Left hindlimb (tissue), 1 donor: ENCODE data around the gene MAP3K10.

Experiments
- DNase-seq: peaks from one replicate; pipeline ENCODE4 v3.0.0-alpha.2; 2018

Gene MAP3K10

DNA sequence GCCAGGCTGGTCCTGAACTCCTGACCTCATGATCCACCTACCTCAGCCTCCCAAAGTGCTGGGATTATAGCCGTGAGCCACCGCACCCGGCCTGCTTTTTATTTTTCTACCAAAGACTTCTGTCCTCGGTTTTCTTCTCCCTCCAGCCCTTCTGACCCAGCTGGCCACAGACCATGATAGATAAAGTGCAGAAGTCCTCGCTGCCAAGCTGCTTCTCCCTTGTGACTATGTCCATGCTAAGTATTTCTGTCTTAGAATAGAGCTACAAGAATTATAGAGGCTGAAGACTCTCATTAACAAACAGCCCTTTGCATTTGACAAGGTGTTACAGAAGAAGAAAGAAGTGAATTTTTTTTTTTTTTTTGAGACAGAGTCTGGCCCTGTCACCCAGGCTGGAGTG lies 15.4 kb upstream of the MAP3K10 start:
- DNase-seq, result no peak

GRCh38 chr19:40177286-40178070 lies 13.7 kb upstream of the MAP3K10 start:
- no peak for DNase-seq

- no peak for DNase-seq
Observed at GRCh38 chr19:40178756-40179155, 12.5 kb upstream of the MAP3K10 start.

- no peak for DNase-seq
Observed at GRCh38 chr19:40184273-40184672, 7.0 kb upstream of the MAP3K10 start.

DNA sequence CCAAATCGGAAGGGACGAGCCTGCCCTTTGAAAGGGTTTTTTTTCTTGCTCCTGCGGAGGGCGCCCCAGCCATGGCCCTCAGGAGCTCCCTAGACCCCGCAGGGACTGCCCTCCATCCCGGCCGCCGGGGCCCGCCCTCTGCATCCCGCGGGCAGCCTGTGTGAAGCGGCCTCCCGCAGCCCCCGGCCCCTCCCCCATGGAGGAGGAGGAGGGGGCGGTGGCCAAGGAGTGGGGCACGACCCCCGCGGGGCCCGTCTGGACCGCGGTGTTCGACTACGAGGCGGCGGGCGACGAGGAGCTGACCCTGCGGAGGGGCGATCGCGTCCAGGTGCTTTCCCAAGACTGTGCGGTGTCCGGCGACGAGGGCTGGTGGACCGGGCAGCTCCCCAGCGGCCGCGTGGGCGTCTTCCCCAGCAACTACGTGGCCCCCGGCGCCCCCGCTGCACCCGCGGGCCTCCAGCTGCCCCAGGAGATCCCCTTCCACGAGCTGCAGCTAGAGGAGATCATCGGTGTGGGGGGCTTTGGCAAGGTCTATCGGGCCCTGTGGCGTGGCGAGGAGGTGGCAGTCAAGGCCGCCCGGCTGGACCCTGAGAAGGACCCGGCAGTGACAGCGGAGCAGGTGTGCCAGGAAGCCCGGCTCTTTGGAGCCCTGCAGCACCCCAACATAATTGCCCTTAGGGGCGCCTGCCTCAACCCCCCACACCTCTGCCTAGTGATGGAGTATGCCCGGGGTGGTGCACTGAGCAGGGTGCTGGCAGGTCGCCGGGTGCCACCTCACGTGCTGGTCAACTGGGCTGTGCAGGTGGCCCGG lies 815 bp downstream of the MAP3K10 start:
- DNase-seq, result peak; percentile 47

GRCh38 chr19:40192758-40193586 lies 1.7 kb downstream of the MAP3K10 start:
- no peak for DNase-seq

DNA sequence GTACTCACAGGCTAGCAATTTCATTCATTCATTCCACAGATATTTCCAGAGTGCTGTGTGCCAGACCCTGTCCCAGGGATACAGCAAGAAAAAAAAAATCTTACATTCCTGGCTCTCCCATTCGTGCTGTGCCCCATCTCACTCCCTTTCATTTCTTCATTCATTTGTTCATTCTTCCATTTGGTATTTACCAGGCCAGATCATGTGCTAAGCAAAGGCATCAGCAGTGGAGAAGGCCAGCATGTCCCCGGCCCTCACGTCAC lies 2.3 kb downstream of the MAP3K10 start:
- DNase-seq, result no peak

GRCh38 chr19:40198272-40198990 lies 7.2 kb downstream of the MAP3K10 start:
- no peak for DNase-seq

DNA sequence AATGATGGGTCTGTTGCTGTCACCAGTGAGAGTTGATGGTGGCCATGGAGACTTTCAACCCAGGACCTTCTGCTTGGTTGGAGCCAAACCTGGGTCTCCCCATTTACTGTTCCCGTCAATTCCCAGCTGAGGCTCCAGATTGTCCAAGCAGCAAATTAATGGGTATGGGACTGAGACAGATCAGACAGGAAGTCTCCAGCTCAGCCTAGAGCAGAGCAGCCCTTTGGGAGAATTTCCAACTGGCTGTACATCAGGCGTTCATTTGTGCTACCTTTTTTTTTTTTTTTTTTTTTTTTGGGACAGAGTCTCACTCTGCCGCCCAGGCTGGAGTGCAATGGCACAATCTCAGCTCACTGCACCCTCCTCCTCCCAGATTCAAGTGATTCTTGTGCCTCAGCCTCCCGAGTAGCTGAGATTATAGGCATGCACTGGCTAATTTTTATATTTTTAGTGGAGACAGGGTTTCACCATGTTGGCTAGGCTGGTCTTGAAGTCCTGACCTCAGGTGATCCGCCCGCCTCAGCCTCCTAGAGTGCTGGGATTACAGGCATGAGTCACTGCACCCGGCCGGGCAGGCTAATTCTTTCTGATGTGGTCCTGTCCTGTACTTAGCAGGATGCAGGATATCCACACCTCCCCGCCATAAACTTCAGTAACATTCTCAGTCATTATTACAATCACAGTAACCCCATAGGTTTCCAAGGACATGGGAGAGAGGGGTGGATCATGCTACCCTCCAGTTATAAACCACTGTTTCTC lies 9.3 kb downstream of the MAP3K10 start:
- DNase-seq, result no peak

- no peak for DNase-seq
Observed at GRCh38 chr19:40204381-40204780, 13.2 kb downstream of the MAP3K10 start.

- DNase-seq, result no peak
Observed at GRCh38 chr19:40205760-40206159, 14.5 kb downstream of the MAP3K10 start.

DNA sequence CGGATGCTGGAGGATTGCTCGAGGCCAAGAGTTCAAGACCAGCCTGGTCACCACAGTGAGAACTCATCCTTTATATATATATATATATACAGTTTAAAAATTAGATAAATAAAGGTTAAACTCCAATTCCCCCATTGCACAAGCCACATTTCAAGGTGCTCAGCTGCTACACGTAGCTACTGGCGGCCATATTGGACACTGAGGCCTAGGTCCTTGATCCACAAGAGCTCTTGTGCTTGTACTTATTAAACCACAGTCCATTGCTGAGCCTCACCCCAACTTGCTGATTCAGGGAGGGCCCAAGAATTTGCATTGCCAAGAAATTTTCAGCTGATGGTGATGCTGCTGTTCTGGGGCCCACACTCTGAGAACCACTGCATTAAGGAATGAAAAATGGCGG lies 17.4 kb downstream of the MAP3K10 start:
- DNase-seq, result no peak

- no peak for DNase-seq
Observed at GRCh38 chr19:40210889-40211288, 19.7 kb downstream of the MAP3K10 start.

GRCh38 chr19:40213251-40213829 lies 22.1 kb downstream of the MAP3K10 start:
- DNase-seq, result no peak

DNA sequence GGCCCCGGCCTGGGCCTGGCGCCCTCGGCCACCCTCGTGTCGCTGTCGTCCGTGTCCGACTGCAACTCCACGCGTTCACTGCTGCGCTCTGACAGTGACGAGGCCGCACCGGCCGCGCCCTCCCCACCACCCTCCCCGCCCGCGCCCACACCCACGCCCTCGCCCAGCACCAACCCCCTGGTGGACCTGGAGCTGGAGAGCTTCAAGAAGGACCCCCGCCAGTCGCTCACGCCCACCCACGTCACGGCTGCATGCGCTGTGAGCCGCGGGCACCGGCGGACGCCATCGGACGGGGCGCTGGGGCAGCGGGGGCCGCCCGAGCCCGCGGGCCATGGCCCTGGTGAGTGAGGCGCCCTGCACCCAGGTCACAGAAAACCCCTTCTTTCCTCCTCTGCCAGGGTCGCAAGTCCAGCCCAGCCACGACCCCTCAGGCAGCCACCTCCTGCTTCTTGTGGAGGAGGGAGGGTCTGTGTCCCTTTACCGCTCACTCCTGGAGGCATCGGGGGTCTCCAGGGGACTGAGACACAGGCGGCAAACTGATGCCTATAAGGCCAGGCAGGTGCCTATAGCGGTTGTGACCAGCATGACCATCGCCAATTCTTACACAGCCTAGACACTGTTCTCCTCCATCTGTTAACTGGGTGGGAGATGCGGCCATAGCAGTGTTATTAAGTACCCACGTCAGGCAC lies 22.8 kb downstream of the MAP3K10 start:
- DNase-seq, result no peak

DNA sequence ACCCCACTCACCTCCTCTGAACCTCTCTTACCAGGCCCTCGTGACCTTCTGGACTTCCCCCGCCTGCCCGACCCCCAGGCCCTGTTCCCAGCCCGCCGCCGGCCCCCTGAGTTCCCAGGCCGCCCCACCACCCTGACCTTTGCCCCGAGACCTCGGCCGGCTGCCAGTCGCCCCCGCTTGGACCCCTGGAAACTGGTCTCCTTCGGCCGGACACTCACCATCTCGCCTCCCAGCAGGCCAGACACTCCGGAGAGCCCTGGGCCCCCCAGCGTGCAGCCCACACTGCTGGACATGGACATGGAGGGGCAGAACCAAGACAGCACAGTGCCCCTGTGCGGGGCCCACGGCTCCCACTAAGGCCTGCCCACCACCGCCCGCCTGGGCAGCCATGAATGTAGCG lies 23.7 kb downstream of the MAP3K10 start:
- DNase-seq, result no peak

- DNase-seq, result no peak
Observed at GRCh38 chr19:40216013-40216776, 25.0 kb downstream of the MAP3K10 start.

DNA sequence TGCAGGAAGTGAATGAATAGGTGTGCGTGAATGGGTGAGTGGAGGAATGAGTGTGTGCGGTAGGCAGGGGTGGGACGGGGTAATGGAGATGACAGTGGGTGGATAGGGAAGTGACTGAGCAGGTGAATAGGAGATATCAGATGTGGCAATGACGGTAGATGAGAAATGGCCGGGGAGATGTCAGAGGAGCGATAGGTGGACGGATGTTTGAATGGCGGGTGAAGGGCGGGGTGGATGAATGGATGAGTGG lies 25.5 kb downstream of the MAP3K10 start:
- no peak for DNase-seq

DNA sequence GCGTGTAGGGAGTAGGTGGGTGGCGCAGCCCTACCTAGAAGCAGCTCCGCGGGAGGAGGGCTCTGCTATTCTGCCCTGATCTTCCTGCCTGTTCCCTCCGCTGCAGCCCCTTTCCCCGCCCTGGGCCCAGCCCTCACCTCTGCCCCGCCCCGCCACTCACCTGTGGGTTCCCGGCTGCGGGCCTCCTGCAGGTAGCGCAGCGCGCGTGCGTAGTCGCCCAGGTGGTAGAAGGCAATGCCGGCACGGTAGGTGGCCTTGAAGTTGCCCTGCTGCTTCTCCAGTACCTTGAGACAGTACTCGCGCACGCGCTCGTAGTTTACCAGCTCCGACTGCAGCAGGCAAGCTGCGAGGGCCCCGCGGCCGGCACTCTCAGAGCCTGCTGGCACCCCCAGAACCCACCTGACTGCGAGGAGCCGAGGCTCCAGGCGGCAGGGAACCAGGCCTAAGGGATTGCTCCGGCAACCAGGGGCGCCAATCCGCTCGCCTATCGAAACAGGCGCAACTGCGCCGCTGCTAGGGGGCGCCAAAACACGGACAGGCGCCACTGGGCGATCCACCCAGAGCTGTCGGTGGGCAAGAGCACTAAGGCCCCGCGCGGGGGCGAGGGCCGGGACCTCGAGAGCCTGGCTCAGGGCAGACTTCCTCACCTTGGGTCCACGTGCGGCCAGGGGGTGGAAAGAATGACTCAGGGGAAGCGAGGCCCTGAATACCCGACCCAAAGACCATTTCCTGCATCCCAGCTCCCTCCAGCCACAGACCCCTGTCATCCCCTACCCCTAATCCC lies 26.0 kb downstream of the MAP3K10 start:
- no peak for DNase-seq
